Small intestine (tissue), 7 donors: ENCODE results near the gene GRB14. TPM values are rescaled to one million over a fixed set of nuclear protein-coding genes. Genes with fewer than 3 reads are reported as not detected.

ENCODE experiments used
- DNase-seq, 2 donors: peaks; one replicate each; pipeline versions ENCODE4 v3.0.0 to v3.0.0-alpha.2; 2013
- FAIRE-seq: peaks from 2 replicates; lab custom pipeline; 2012; peaks lifted over from hg19 to GRCh38; lab: Jason Lieb, UNC
- H3K27ac ChIP-seq, 3 donors: one replicate each; pipeline ENCODE4 v1.5.1; 2013; ENCODE audit warnings: low read length in 2 of 3, mild to moderate bottlenecking in 2 of 3, control low read depth in 1 of 3, inconsistent platforms in 1 of 3, low read depth in 1 of 3, moderate library complexity in 1 of 3
- H3K27me3 ChIP-seq, 3 donors: one replicate each; pipeline ENCODE4 v1.6.1; 2013; ENCODE audit warnings: low read length in 3 of 3, inconsistent platforms in 1 of 3; ENCODE audit not compliant: control insufficient read depth in 3 of 3, insufficient read depth in 3 of 3
- H3K36me3 ChIP-seq, 3 donors: one replicate each; pipeline ENCODE4 v1.6.1; 2013; ENCODE audit warnings: low read length in 3 of 3, inconsistent platforms in 1 of 3, low read depth in 1 of 3, mild to moderate bottlenecking in 1 of 3, moderate library complexity in 1 of 3; ENCODE audit not compliant: control insufficient read depth in 3 of 3, insufficient read depth in 2 of 3
- H3K4me1 ChIP-seq, 3 donors: one replicate each; pipeline ENCODE4 v1.6.1; 2013; ENCODE audit warnings: low read length in 2 of 3, inconsistent platforms in 1 of 3, low read depth in 1 of 3, mild to moderate bottlenecking in 1 of 3, moderate library complexity in 1 of 3; ENCODE audit not compliant: control insufficient read depth in 3 of 3, insufficient read depth in 2 of 3
- H3K4me3 ChIP-seq, 3 donors: one replicate each; pipeline ENCODE4 v1.5.1; 2013; ENCODE audit warnings: low read length in 3 of 3, control low read depth in 1 of 3, inconsistent platforms in 1 of 3, low read depth in 1 of 3, mild to moderate bottlenecking in 1 of 3, moderate library complexity in 1 of 3
- H3K9me3 ChIP-seq, 2 donors: one replicate each; pipeline ENCODE4 v1.6.1; 2013; ENCODE audit warnings: low read depth in 1 of 2, low read length in 1 of 2; ENCODE audit not compliant: control insufficient read depth in 2 of 2, insufficient read depth in 1 of 2
- WGBS, 3 donors: extraction: QIAGEN DNeasy Blood & Tissue Kit; methylation state at CpG; one replicate each; pipeline ENCODE4 v1.1.7; 2013; 5-methylcytosine and 5-hydroxymethylcytosine counted together
- polyA plus RNA-seq, 4 donors: library from polyadenylated mRNA; stranded (reverse) in 3 of 4; unstranded in 1 of 4; fragments of 200-250 nt in 3 of 4; fragments of 120-200 nt in 1 of 4; gene quantifications; one replicate each; pipeline versions ENCODE4 v1.2.1 to v1.2.3, GENCODE V29; 2013
- donor health status: healthy with polysubstance abuse.
- donor health status: control.
- donor health status: control.
- donor health status: Bipolar disorder and iron deficiency.
- donor health status: healthy.

GRB14 gene
- polyA plus RNA-seq, 4 donors, result 0.45 to 7.0 (median 2.0) TPM; not detected in 1

DNA sequence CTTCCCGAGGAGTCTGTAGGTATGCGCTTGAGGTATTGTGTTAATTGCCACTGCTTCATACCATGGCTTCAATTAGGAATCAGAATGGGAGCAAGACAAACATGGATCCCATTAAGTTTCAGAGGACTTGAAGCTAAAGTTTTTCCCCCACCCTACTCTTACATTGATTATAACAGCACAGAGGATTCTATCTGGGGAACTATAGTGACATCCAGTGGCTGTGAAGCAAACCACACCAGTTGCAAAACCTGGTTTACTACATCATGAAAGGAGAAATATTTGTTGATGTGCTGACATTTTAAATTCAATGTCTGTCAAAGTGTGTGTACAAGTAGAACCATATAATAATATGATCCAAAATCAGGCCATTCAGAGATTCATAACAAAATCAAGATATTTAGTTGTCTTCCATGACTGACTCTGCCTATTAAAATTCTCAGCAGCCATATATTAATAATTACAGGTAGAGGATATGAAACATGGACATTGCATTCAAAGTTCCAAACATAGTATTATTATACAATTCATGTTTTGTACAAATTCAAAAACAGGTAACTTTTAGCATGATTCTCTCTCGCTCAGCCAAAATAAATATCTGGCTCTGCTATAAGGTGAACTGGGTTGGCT is 82.9 kb downstream of the GRB14 start:
- no peaks in the 10 kb centered on the region for H3K4me1 ChIP-seq
- WGBS, 3 donors, result 88 to 93% (median 90%) methylated on average over 3 of the region's 3 CpGs
- H3K36me3 ChIP-seq, result no peaks in the 10 kb centered on the region
- peak; percentile 42 to 47 for DNase-seq
- no peaks in the 10 kb centered on the region for H3K27me3 ChIP-seq
- no peak for FAIRE-seq
- no peak overlapping the region for H3K27ac ChIP-seq
- H3K4me3 ChIP-seq, result no peak overlapping the region
- H3K9me3 ChIP-seq, result no peaks in the 10 kb centered on the region

DNA sequence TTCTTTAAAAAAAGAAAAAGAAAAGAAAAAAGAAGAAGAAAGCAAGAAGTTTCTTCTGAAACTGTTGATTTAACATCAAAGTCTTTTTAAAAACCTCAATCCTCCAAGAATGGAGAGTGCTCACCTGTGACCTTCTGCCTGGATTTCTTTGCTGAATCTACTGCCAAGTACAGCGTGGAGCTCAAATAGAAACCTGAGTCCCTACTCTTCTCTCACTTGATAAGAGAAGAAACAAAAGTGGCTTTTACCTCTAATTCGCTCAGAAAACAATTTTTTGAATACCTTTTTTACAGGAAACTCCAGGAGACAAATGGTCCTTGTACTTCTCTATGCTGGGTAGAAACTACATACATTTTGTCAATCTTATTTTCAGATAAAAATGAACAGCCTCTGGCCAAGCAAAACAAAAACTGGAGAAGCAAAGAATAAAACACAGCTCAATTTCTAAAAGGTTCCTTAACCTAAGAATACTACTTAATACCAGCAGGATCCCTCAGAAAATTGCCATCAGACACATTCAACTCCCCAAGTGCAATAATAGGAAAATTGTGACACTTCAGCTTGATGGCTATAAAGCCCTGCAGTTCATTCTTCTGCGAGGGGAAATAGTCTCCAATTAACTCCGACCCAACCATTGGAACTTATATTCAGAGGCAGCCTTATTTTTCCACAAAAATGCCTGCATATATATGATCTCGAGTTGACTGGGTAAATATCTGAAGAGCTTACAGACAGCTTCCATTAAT is 85.8 kb downstream of the GRB14 start:
- H3K4me3 ChIP-seq, result no peak overlapping the region
- no peaks in the 10 kb centered on the region for H3K27me3 ChIP-seq
- no peaks in the 10 kb centered on the region for H3K4me1 ChIP-seq
- H3K9me3 ChIP-seq, result no peaks in the 10 kb centered on the region
- FAIRE-seq (no peak), DNase-seq (no peak)
- H3K36me3 ChIP-seq, result no peaks in the 10 kb centered on the region
- H3K27ac ChIP-seq, result no peak overlapping the region
- 49 to 58% (median 49%) methylated on average over 5 of the region's 5 CpGs for WGBS, 3 donors

DNA sequence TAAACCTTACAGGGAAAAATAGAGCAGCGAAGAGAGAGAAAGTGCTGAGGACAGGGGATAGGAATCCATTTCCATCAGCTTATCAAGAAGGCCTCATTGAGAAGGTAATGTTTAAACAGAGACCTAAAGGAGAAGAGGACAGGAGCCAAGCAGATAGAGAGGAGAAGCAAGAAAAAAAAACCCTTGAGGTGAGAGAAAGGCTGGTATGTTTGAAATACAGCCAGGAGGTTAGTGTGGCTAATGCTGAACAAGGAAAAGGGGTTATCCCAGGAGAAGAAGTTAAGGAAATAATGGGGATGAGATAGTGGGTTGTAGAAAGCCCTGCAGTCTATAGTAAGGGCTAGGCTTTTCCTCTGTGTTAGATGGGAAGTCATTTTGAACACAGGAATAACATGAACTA is 90.8 kb downstream of the GRB14 start:
- FAIRE-seq, result no peak
- WGBS, 3 donors, result 72 to 86% (median 80%) methylated on average over 1 of the region's 1 CpG
- no peaks in the 10 kb centered on the region for H3K4me1 ChIP-seq

DNA sequence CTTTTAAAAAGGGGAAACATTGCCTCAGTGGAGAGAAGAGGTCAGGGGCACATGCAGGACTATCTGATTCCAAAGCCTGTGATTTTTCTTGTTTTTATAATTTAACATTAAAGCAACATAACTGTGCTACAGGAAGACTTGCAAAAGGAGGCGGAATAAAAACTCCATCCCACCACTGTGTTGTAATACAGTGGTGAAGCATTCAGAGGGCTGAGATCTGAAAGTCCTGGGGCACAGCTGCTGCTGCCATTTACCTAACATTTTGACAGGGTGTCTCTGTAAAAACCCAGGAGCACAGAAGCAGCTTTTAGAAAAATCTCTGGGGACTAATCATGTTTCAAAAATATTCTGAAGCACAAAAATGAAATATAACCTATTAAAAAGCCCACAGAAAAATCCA is 97.6 kb downstream of the GRB14 start:
- Histone ChIP-seq H3K4me3 (no peak overlapping the region), H3K4me1 (no peaks in the 10 kb centered on the region), H3K36me3 (no peaks in the 10 kb centered on the region), H3K27ac (no peak overlapping the region), H3K9me3 (peaks cover 0 to 2% of the 10 kb centered on the region in 2 donors), H3K27me3 (no peaks in the 10 kb centered on the region)
- WGBS, 3 donors, result 85 to 94% (median 90%) methylated on average over 1 of the region's 1 CpG
- FAIRE-seq (no peak), DNase-seq (no peak)

More for the DNA sequence above, 90.8 kb downstream of the GRB14 start:
- Histone ChIP-seq H3K27ac (no peak overlapping the region), H3K36me3 (no peaks in the 10 kb centered on the region), H3K9me3 (no peaks in the 10 kb centered on the region), H3K4me3 (no peak overlapping the region), H3K27me3 (no peaks in the 10 kb centered on the region)
- no peak for DNase-seq

DNA sequence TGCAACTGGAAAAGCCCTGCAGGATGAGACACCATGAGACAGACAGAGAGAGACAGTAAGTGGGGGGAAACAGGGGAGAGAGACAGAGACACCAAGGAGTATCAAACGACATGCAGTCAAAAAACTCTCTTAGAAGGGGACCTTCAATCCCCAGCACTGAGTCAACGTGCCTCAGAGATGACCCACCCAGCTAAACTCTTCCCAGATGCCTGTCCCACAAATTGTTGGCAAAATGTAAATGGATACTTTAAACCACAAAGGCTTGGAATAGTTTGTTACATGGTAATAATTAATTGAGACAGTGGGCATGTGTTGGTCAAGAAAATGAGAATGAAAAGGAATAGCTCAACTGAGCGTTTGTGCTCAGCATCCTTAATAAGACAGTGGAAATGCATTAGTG is 98.3 kb downstream of the GRB14 start:
- no peak for FAIRE-seq
- H3K4me3 ChIP-seq, result no peak overlapping the region
- no peaks in the 10 kb centered on the region for H3K36me3 ChIP-seq
- no peaks in the 10 kb centered on the region for H3K4me1 ChIP-seq
- H3K27me3 ChIP-seq, result no peaks in the 10 kb centered on the region
- no peak for DNase-seq
- H3K27ac ChIP-seq, result no peak overlapping the region
- peaks cover 0 to 2% of the 10 kb centered on the region in 2 donors for H3K9me3 ChIP-seq
- 74 to 78% (median 76%) methylated on average over 3 of the region's 3 CpGs for WGBS, 3 donors

DNA sequence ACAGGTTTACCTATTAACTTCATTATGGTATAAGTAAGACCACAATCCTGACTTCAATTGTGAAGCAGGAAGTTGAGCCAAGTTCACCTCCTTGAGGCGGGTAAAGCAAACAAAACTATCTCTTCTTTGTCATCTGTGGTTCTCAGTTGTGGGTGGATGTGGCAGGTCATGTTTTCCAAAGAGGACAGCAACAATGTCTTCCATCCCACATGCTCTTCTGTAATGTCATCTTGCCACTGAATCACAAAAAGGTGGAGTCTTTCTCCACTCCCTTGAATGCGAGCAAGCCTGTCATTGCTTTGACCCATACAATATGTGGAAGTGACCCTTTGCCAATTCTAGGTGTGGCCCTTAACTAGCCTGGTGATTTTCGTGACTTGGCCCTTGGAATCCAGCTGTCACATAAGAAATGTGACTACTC is 98.7 kb downstream of the GRB14 start:
- FAIRE-seq, result no peak
- WGBS, 3 donors, result 49 to 66% (median 52%) methylated on average over 3 of the region's 3 CpGs
- no peak overlapping the region for H3K27ac ChIP-seq

DNA sequence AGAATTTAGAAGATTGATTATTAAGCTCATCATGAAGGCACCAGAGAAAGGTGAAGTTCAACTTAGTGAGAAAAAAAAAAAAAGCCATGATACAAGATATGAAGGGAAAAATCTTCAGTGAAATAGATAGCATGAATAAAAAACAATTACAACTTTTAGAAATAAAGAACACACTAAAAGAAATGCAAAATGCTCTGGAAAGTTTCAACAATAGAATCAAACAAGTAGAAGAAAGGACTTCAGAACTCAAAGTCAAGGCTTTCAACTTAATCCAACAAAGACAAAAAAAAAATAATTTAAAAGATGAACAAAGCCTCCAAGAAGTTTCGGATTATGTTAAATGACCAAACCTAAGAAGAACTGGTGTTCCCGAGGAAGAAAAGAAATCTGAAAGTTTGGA is 105.5 kb downstream of the GRB14 start:
- peaks cover 0 to 27% of the 10 kb centered on the region in 2 donors for H3K9me3 ChIP-seq
- DNase-seq, result no peak
- no peak for FAIRE-seq
- H3K4me3 ChIP-seq, result no peak overlapping the region
- no peak overlapping the region for H3K27ac ChIP-seq
- peaks cover 0 to 7% (median 0%) of the 10 kb centered on the region in 3 donors for H3K36me3 ChIP-seq
- no peaks in the 10 kb centered on the region for H3K27me3 ChIP-seq
- H3K4me1 ChIP-seq, result no peaks in the 10 kb centered on the region
- 91 to 95% (median 94%) methylated on average over 2 of the region's 2 CpGs for WGBS, 3 donors

More for the DNA sequence above, 98.7 kb downstream of the GRB14 start:
- peaks cover 0 to 2% of the 10 kb centered on the region in 2 donors for H3K9me3 ChIP-seq
- no peak for DNase-seq
- H3K4me1 ChIP-seq, result no peaks in the 10 kb centered on the region
- H3K4me3 ChIP-seq, result no peak overlapping the region
- no peaks in the 10 kb centered on the region for H3K27me3 ChIP-seq
- H3K36me3 ChIP-seq, result no peaks in the 10 kb centered on the region

DNA sequence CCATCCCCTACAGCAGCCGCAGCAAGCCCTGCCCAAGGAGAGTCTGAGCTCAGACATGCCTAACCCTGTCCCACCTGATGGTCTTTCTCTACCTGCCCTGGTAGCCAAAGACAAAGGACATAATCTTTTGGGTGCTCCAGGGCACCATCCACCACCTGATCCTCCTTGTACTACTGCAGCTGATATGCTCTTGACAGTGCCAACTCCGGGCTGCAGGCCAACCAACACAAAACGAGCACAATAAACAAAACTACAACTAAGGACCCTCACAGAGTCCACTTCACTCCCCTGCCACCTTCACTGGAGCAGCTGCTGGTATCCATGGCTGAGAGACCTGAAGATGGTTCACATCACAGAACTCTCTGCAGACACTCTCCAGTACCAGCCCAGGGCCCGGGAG is 106.3 kb downstream of the GRB14 start:
- no peaks in the 10 kb centered on the region for H3K4me1 ChIP-seq
- DNase-seq (no peak), FAIRE-seq (no peak)
- peaks cover 0 to 27% of the 10 kb centered on the region in 2 donors for H3K9me3 ChIP-seq
- no peaks in the 10 kb centered on the region for H3K27me3 ChIP-seq
- H3K4me3 ChIP-seq, result no peak overlapping the region
- WGBS, 3 donors, result 85 to 87% (median 86%) methylated on average over 4 of the region's 4 CpGs
- H3K27ac ChIP-seq, result no peak overlapping the region
- H3K36me3 ChIP-seq, result peaks cover 0 to 7% (median 0%) of the 10 kb centered on the region in 3 donors
